A549 (cell line): ENCODE results near the gene NRARP. TPM values are rescaled to one million over a fixed set of nuclear protein-coding genes. Genes with fewer than 3 reads are reported as not detected.

Experiments used
- ATAC-seq, 2 experiments: fragments of 200-7000 bp in 1 of 2; fragments of >200 bp in 1 of 2; cut with Nextera tagmentation in 1 of 2; cut with Tn5 transposase in 1 of 2; 3 replicates each; pipeline versions ENCODE4 v1.8.0 to v1.9.1; 2018 to 2020; ENCODE audit warnings: mild to moderate bottlenecking in 1 of 2, moderate library complexity in 1 of 2
- CTCF ChIA-PET: fragments of 300-600 bp; sonication (Branson Sonifier 250); formaldehyde crosslinking; extraction: SDS; loops from one replicate; lab custom pipeline; 2021; ENCODE audit warnings: antibody characterized with exemption, inconsistent platforms; lab: Yijun Ruan, JAX
- POLR2A ChIA-PET: fragments of 350-600 bp; formaldehyde crosslinking; extraction: SDS; loops from one replicate; lab custom pipeline; 2021; ENCODE audit warnings: antibody characterized with exemption, inconsistent platforms; lab: Yijun Ruan, JAX
- DNase-seq, 2 experiments: peaks; one replicate each; pipeline versions ENCODE4 v3.0.0 to v3.0.0-alpha.2; 2011 to 2016; ENCODE audit warnings: low read depth in 1 of 2, low spot score in 1 of 2
- FAIRE-seq: peaks from 2 replicates; lab custom pipeline; 2011; peaks lifted over from hg19 to GRCh38; lab: Jason Lieb, UNC
- H3K27ac ChIP-seq, 2 experiments: fragments of >200 bp; sonication (Bioruptor Twin); formaldehyde crosslinking; 3 replicates each; pipeline ENCODE4 v1.5.1; 2016 to 2017
- H3K4me1 ChIP-seq: fragments of >200 bp; sonication (Bioruptor Twin); formaldehyde crosslinking; 3 replicates; pipeline ENCODE4 v1.6.1; 2016
- H3K4me2 ChIP-seq: fragments of >200 bp; sonication (Bioruptor Twin); formaldehyde crosslinking; 3 replicates; pipeline ENCODE4 v1.6.1; 2016
- H3K4me3 ChIP-seq: fragments of >200 bp; sonication (Bioruptor Twin); formaldehyde crosslinking; 3 replicates; pipeline ENCODE4 v1.5.1; 2016
- H3K9me3 ChIP-seq: fragments of >200 bp; sonication (Bioruptor Twin); formaldehyde crosslinking; 3 replicates; pipeline ENCODE4 v1.6.1; 2016
- CHD4 ChIP-seq: fragments of 200-600 bp; sonication (generic); IDR thresholded peaks from 2 replicates; pipeline ENCODE4 v1.6.1; 2016; ENCODE audit warnings: antibody characterized with exemption, mild to moderate bottlenecking, borderline replicate concordance
- EP300 ChIP-seq, 2 experiments: fragments of >200 bp; sonication (Bioruptor Twin); formaldehyde crosslinking; IDR thresholded peaks; 2 replicates in 1 of 2; 3 replicates in 1 of 2; pipeline ENCODE4 v1.6.1; 2016 to 2017
- ESRRA ChIP-seq: fragments of 150-350 bp; IDR thresholded peaks from 2 replicates; pipeline ENCODE4 v1.6.1; 2014; ENCODE audit warnings: mild to moderate bottlenecking, low read length, borderline replicate concordance
- FOXS1 ChIP-seq: fragments of 250-450 bp; sonication (Bioruptor Pico); IDR thresholded peaks from 2 replicates; pipeline ENCODE4 v1.5.0; 2020; ENCODE audit warnings: mild to moderate bottlenecking, moderate library complexity
- HEYL ChIP-seq: fragments of 250-450 bp; sonication (Bioruptor Pico); IDR thresholded peaks from 2 replicates; pipeline ENCODE4 v1.8.0; 2021; ENCODE audit warnings: mild to moderate bottlenecking, moderate library complexity
- HOXB13 ChIP-seq: fragments of 250-450 bp; sonication (Bioruptor Pico); IDR thresholded peaks from 2 replicates; pipeline ENCODE4 v1.5.0; 2020; ENCODE audit warnings: low read depth, mild to moderate bottlenecking, moderate library complexity
- HOXB5 ChIP-seq: fragments of 250-450 bp; sonication (Bioruptor Pico); IDR thresholded peaks from 2 replicates; pipeline ENCODE4 v1.5.0; 2020; ENCODE audit warnings: mild to moderate bottlenecking, moderate library complexity
- JUN ChIP-seq, 2 experiments: fragments of >200 bp; sonication (Bioruptor Twin); formaldehyde crosslinking; IDR thresholded peaks; 2 replicates in 1 of 2; 3 replicates in 1 of 2; pipeline ENCODE4 v1.6.1; 2016 to 2017
- JUNB ChIP-seq: fragments of >200 bp; sonication (Bioruptor Twin); formaldehyde crosslinking; IDR thresholded peaks from 2 replicates; pipeline ENCODE4 v1.6.1; 2016
- PHF8 ChIP-seq: fragments of 200-600 bp; sonication (generic); IDR thresholded peaks from 2 replicates; pipeline ENCODE4 v1.6.1; 2016; ENCODE audit warnings: low read depth, mild to moderate bottlenecking, antibody characterized with exemption, moderate library complexity, borderline replicate concordance
- POLR2A ChIP-seq: IDR thresholded peaks from 2 replicates; pipeline ENCODE4 v1.6.1; 2012; ENCODE audit warnings: mild to moderate bottlenecking, low read length
- RARB ChIP-seq: fragments of 250-450 bp; sonication (Bioruptor Pico); IDR thresholded peaks from 2 replicates; pipeline ENCODE4 v1.8.0; 2021; ENCODE audit warnings: mild to moderate bottlenecking, moderate library complexity
- RNF2 ChIP-seq: fragments of 200-600 bp; sonication (generic); IDR thresholded peaks from 2 replicates; pipeline ENCODE4 v1.6.1; 2016; ENCODE audit warnings: low read depth, mild to moderate bottlenecking, antibody characterized with exemption, moderate library complexity, borderline replicate concordance
- SREBF2 ChIP-seq: fragments of 450-650 bp; IDR thresholded peaks from 2 replicates; pipeline ENCODE4 v1.6.1; 2014; ENCODE audit warnings: mild to moderate bottlenecking, moderate library complexity
- TFCP2L1 ChIP-seq: fragments of 250-450 bp; sonication (Bioruptor Pico); IDR thresholded peaks from 2 replicates; pipeline ENCODE4 v1.5.0; 2021; ENCODE audit warnings: mild to moderate bottlenecking
- TP53 ChIP-seq: fragments of 250-450 bp; sonication (Bioruptor Pico); IDR thresholded peaks from 2 replicates; pipeline ENCODE4 v1.5.0; 2021; ENCODE audit warnings: mild to moderate bottlenecking, moderate library complexity
- WGBS: methylation state at CpG from one replicate; pipeline ENCODE4 v1.1.6; 2017; ENCODE audit errors: missing lambda C conversion rate; 5-methylcytosine and 5-hydroxymethylcytosine counted together
- polyA minus RNA-seq: library from RNA; depleted of rRNA, polyadenylated mRNA; stranded (reverse); fragments of >200 nt; gene quantifications from 2 replicates; pipeline ENCODE4 v1.2.3, GENCODE V29; 2011; rRNA and poly(A)+ RNA removed
- polyA plus RNA-seq, 4 experiments: library from polyadenylated mRNA; depleted of rRNA in 3 of 4; stranded (reverse); fragments of >200 nt; fragmentation: RNase III in 1 of 4; extraction: RNeasy Plus Mini Kit Qiagen cat#74134 plus additional on column Dnase treatment in 1 of 4; gene quantifications; 2 replicates in 3 of 4; 3 replicates in 1 of 4; pipeline ENCODE4 v1.2.3, GENCODE V29; 2011 to 2017
- TF ChIP-seq, protein P1 (sequence below): fragments of >200 bp; sonication (Bioruptor Twin); formaldehyde crosslinking; IDR thresholded peaks from 3 replicates; pipeline ENCODE4 v1.6.1; 2016

The NRARP gene, protein sequence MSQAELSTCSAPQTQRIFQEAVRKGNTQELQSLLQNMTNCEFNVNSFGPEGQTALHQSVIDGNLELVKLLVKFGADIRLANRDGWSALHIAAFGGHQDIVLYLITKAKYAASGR
- polyA plus RNA-seq (2011; rRNA removed) (3.2 and 5.1 TPM in 2 replicates), polyA plus RNA-seq (2017; fragmentation: RNase III; extraction: RNeasy Plus Mini Kit Qiagen cat#74134 plus additional on column Dnase treatment) (1.3 to 1.4 TPM (median 1.3 TPM) in 3 replicates), polyA minus RNA-seq (1.3 and 2.8 TPM in 2 replicates)
- 9.0 and 17.2 TPM in 2 replicates for polyA plus RNA-seq (2012; cell fraction: cytosol; rRNA removed)
- polyA plus RNA-seq (2012; cell fraction: nucleus; rRNA removed): 17.0 and 17.5 TPM in 2 replicates

DNA sequence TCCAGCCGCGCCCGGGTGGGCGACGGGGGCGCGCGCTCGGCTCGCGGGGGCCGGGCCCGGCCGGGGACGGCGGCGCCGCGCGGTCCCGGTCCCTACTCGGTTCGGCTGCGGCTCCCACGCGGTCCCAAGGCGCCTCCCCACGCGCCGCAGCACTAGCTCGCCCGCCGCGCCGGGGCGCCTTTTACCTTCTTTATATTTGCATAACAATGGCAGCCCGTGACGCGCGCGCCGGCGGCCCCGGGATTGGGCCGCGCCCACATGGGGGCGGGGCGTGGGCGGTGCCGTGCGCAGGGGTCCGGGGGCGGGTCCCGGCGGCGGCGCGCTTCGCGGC lies at the start of gene NRARP:
Gene NRARP (minus strand): TSS at position 154 of the 331 bp plus-strand sequence. CDS start 343 bp downstream, outside the sequence.
- POLR2A ChIA-PET: interaction anchor here (0.6 to 2.2 kb wide), 15 partner anchors 9 to 233 kb away, joined by 3 to 19 read pairs (median 6); partner anchors contain the start of genes EXD3, NOXA1, NSMF and TOR4A
- WGBS: no CpG with 5 or more reads among the region's 60 CpGs
- Histone ChIP-seq H3K27ac (peak within 1 kb of the TSS; percentile 58 to 90), H3K9me3 (no peaks in the 10 kb centered on the region), H3K4me2 (peak within 1 kb of the TSS; percentile 84), H3K4me3 (peak within 1 kb of the TSS; percentile 49), H3K4me1 (peaks cover 19% of the 10 kb centered on the region)
- no peak for FAIRE-seq
- peak; percentile 30 to 51 for ATAC-seq
- CTCF ChIA-PET: interaction anchor here (0.6 to 4.4 kb wide), 57 partner anchors 9 to 297 kb away, joined by 3 to 51 read pairs (median 4); partner anchors contain the start of genes ENTPD8, EXD3, NELFB and NOXA1
- no peak for TF ChIP-seq HOXB5
- TF ChIP-seq HOXB13 (CRISPR knock-in tag): no peak
- no peak for TF ChIP-seq FOXS1 (CRISPR knock-in tag)
- TF ChIP-seq, protein P1, sequence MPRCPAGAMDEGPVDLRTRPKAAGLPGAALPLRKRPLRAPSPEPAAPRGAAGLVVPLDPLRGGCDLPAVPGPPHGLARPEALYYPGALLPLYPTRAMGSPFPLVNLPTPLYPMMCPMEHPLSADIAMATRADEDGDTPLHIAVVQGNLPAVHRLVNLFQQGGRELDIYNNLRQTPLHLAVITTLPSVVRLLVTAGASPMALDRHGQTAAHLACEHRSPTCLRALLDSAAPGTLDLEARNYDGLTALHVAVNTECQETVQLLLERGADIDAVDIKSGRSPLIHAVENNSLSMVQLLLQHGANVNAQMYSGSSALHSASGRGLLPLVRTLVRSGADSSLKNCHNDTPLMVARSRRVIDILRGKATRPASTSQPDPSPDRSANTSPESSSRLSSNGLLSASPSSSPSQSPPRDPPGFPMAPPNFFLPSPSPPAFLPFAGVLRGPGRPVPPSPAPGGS: peak; percentile 74; the same call in 2 of the 3 replicates
- TF ChIP-seq POLR2A: peak; percentile 97
- peak in 1 of 2 experiments; percentile 39; a peak in 2 of 5 replicates for TF ChIP-seq JUN (IDR thresholded peaks at IDR 0.05)
- TF ChIP-seq ESRRA: no peak
- peak; percentile 62 to 89 for DNase-seq

DNA sequence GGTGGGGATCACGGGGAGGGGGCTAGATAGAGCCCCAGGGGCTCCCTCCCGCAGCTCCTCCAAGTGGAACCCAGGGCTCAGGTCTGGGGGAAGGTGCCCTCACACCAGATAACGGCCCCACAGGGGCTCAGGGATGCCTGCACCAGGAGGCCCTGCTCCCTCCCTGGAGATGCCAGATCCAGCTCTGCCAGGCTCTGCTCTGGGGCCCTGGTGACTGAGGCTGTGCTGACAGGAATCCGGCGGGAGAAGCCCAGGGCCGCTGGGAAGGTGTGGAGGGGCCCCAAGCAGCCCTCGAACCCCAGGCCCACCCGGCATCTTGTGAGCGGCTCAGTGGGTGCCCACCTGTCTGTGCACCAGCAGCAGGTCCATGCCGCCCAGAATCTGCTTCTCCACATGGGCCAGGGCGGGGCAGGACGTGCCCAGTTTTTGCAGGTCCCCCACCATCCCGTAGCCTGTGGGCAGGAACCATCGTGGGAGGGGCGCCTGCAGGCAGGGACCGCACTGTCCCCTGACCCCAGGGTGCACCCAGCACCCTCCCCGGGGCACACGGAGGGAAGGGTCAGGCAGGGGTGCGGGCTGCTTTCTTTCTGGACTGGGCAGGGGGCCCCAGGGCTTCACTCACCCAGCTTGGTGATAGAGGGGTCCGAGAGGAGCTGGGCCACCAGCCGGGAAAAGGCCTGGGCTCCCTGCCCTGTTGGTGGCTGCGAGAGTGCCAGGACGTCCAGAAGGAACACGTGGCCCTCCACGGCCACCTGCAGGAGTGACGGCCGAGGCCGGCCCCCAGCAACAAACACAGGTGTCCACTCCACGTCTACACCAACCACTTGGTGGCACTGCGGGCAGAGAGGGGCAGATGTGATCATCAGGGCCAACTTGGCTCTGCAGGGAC lies 48.9 kb upstream of the NRARP start:
- H3K27ac ChIP-seq: no peak overlapping the region
- H3K4me3 ChIP-seq: no peak overlapping the region
- no peak for DNase-seq
- CTCF ChIA-PET: interaction anchor here (1.7 kb wide), 1 partner anchor 10 kb away, joined by 3 read pairs; no protein-coding TSS in a partner anchor
- no peak for TF ChIP-seq TP53 (CRISPR knock-in tag)
- no peak for TF ChIP-seq TFCP2L1 (CRISPR knock-in tag)
- H3K4me2 ChIP-seq: no peak overlapping the region
- ATAC-seq: peak; percentile 63 to 66; a peak in 5 of 6 replicates
- H3K9me3 ChIP-seq: peaks cover 24% of the 10 kb centered on the region
- FAIRE-seq: no peak
- H3K4me1 ChIP-seq: no peaks in the 10 kb centered on the region
- 75% methylated on average over 10 of the region's 30 CpGs for WGBS
- POLR2A ChIA-PET: no interaction called here

DNA sequence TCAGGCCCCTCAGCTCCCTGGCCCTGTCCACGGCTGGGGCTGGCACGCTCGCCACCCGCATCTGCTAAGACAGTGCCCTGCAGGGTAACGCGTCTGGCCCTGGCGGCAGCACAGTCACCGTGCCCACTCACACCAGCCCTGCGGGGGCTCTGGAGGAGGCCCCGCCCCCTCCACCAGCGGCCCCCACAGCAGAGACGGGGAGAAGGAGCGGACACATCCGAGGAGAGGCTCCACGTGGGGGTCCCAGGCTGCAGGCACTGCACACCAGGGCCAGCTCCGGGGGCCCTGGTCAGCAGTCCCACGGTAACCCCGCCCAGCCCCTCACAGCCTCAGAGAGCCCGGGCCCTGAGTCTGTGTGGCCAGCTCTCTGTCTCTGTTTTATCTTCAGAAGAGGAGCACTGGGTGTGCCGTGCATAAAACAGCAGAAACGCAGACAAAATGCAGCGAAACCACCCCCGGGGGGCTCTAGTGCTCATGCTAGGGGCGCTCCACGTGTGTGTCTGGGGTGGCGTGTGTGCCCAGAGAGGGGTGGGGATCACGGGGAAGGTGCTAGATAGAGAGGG lies 47.5 kb upstream of the NRARP start:
- Histone ChIP-seq H3K9me3 (peaks cover 18% of the 10 kb centered on the region), H3K4me1 (no peaks in the 10 kb centered on the region), H3K4me2 (no peak overlapping the region), H3K4me3 (no peak overlapping the region), H3K27ac (no peak overlapping the region)
- DNase-seq (no peak), ATAC-seq (no peak), FAIRE-seq (no peak)
- WGBS: 91% methylated on average over 13 of the region's 27 CpGs
- ChIA-PET POLR2A (no interaction called here), CTCF (no interaction called here)
- TF ChIP-seq SREBF2: no peak
- no peak for TF ChIP-seq EP300 (IDR thresholded peaks at IDR 0.05)
- TF ChIP-seq JUNB: no peak
- no peak for TF ChIP-seq RARB (CRISPR knock-in tag)
- no peak for TF ChIP-seq HEYL (CRISPR knock-in tag)
- no peak for TF ChIP-seq PHF8
- TF ChIP-seq FOXS1 (CRISPR knock-in tag): no peak
- no peak for TF ChIP-seq CHD4
- TF ChIP-seq RNF2: no peak
